Colonic mucosa (tissue), 4 donors: ENCODE data around the gene DUT. TPM values are rescaled to one million over a fixed set of nuclear protein-coding genes. Genes with fewer than 3 reads are reported as not detected.

Source experiments
- DNase-seq: peaks from one replicate; pipeline ENCODE4 v3.0.0-alpha.2; 2020
- H3K27ac ChIP-seq: fragments of 200-600 bp; one replicate; pipeline ENCODE4 v1.8.0; 2021
- H3K27me3 ChIP-seq: fragments of 200-600 bp; one replicate; pipeline ENCODE4 v1.8.0; 2021
- H3K36me3 ChIP-seq: fragments of 200-600 bp; one replicate; pipeline ENCODE4 v1.8.0; 2021
- H3K4me1 ChIP-seq: fragments of 200-600 bp; one replicate; pipeline ENCODE4 v1.8.0; 2021; ENCODE audit warnings: mild to moderate bottlenecking
- H3K4me3 ChIP-seq: fragments of 200-600 bp; one replicate; pipeline ENCODE4 v1.8.0; 2021
- H3K9ac ChIP-seq, 2 donors: one replicate each; pipeline ENCODE4 v1.7.0; 2013; ENCODE audit warnings: control low read depth in 2 of 2, low read depth in 2 of 2, low read length in 2 of 2
- H3K9me3 ChIP-seq: fragments of 200-600 bp; one replicate; pipeline ENCODE4 v1.8.0; 2021
- CTCF ChIP-seq: fragments of 200-600 bp; IDR thresholded peaks from one replicate; pipeline ENCODE4 v1.8.0; 2022; ENCODE audit warnings: antibody characterized with exemption, mild to moderate bottlenecking
- intact Hi-C: fragments of 100-400 bp; cut with DNase I; formaldehyde crosslinking; loops from one replicate; pipeline ENCODE4 v1.14.1; 2022
- total RNA-seq, 2 donors: library from RNA; stranded (reverse); fragmentation: NEBNext Ultra II Directional in 1 of 2; extraction: Animal tissue kit (Norgen Biotek cat#: 25700) in 1 of 2; gene quantifications; one replicate each; pipeline ENCODE4 v1.2.1, GENCODE V29; 2021
- donor health status: healthy.
- donor health status: DM: no; HTN: no; CAD: no.
- donor health status: DM: no; HTN: no; CAD: no.

Gene DUT
- total RNA-seq, 2 donors from 2014 or later, result 69.2 to 153 TPM

- intact Hi-C loops, result loop anchor here (5.0 kb wide), 1 partner anchor 1092 kb away; no protein-coding TSS in a partner anchor
- TF ChIP-seq CTCF, result no peak
- no peak overlapping the region for H3K27ac ChIP-seq
- H3K4me3 ChIP-seq, result no peak overlapping the region
- H3K9ac ChIP-seq, result no peak overlapping the region
- no peaks in the 10 kb centered on the region for H3K9me3 ChIP-seq
- H3K27me3 ChIP-seq, result no peaks in the 10 kb centered on the region
- no peaks in the 10 kb centered on the region for H3K4me1 ChIP-seq
- no peaks in the 10 kb centered on the region for H3K36me3 ChIP-seq
- DNase-seq, result no peak
These were observed 41.6 kb upstream of the DUT start for GRCh38 chr15:48289628-48290027.

- Histone ChIP-seq H3K9ac (no peak overlapping the region), H3K27me3 (no peaks in the 10 kb centered on the region), H3K36me3 (no peaks in the 10 kb centered on the region), H3K9me3 (no peaks in the 10 kb centered on the region), H3K27ac (no peak overlapping the region), H3K4me3 (no peak overlapping the region), H3K4me1 (no peaks in the 10 kb centered on the region)
- TF ChIP-seq CTCF, result no peak
- no peak for DNase-seq
- intact Hi-C loops, result no loop called here
These were observed 38.8 kb upstream of the DUT start for GRCh38 chr15:48292458-48292857.

- intact Hi-C loops, result no loop called here
- DNase-seq, result no peak
- Histone ChIP-seq H3K9me3 (no peaks in the 10 kb centered on the region), H3K9ac (no peak overlapping the region), H3K4me3 (no peak overlapping the region), H3K27ac (no peak overlapping the region), H3K4me1 (no peaks in the 10 kb centered on the region), H3K36me3 (no peaks in the 10 kb centered on the region), H3K27me3 (no peaks in the 10 kb centered on the region)
- TF ChIP-seq CTCF, result no peak
These were observed 33.6 kb upstream of the DUT start for GRCh38 chr15:48297668-48298067.

- intact Hi-C loops, result no loop called here
- no peak for TF ChIP-seq CTCF
- H3K36me3 ChIP-seq, result no peaks in the 10 kb centered on the region
- H3K4me3 ChIP-seq, result no peak overlapping the region
- H3K27me3 ChIP-seq, result no peaks in the 10 kb centered on the region
- no peak overlapping the region for H3K9ac ChIP-seq
- H3K27ac ChIP-seq, result no peak overlapping the region
- H3K4me1 ChIP-seq, result no peaks in the 10 kb centered on the region
- DNase-seq, result no peak
- H3K9me3 ChIP-seq, result no peaks in the 10 kb centered on the region
These were observed 32.3 kb upstream of the DUT start for GRCh38 chr15:48298914-48299313.

- no peak overlapping the region for H3K9ac ChIP-seq
- no peak for TF ChIP-seq CTCF
- no peaks in the 10 kb centered on the region for H3K9me3 ChIP-seq
- no peak overlapping the region for H3K27ac ChIP-seq
- H3K36me3 ChIP-seq, result no peaks in the 10 kb centered on the region
- H3K4me1 ChIP-seq, result no peaks in the 10 kb centered on the region
- intact Hi-C loops, result no loop called here
- DNase-seq, result no peak
- no peaks in the 10 kb centered on the region for H3K27me3 ChIP-seq
- no peak overlapping the region for H3K4me3 ChIP-seq
These were observed 31.2 kb upstream of the DUT start for GRCh38 chr15:48300038-48300437.

GRCh38 chr15:48304398-48304797, 26.8 kb upstream of the DUT start:
- Histone ChIP-seq H3K4me3 (no peak overlapping the region), H3K27ac (no peak overlapping the region), H3K36me3 (no peaks in the 10 kb centered on the region), H3K27me3 (no peaks in the 10 kb centered on the region), H3K9ac (no peak overlapping the region), H3K9me3 (no peaks in the 10 kb centered on the region), H3K4me1 (no peaks in the 10 kb centered on the region)
- no peak for TF ChIP-seq CTCF
- intact Hi-C loops, result no loop called here
- DNase-seq, result no peak
